Hepatocyte (in vitro differentiated cells): Measurements from ENCODE around the gene LOXHD1. TPM values are rescaled to one million over a fixed set of nuclear protein-coding genes. Genes with fewer than 3 reads are reported as not detected.

Experiments
- DNase-seq: peaks from one replicate; pipeline ENCODE4 v3.0.0-alpha.2; 2016; ENCODE audit warnings: low spot score
- H2AFZ ChIP-seq: fragments of 200-600 bp; sonication (generic); 2 replicates; pipeline ENCODE4 v1.6.0; 2016; ENCODE audit warnings: antibody characterized with exemption, mild to moderate bottlenecking
- H3K27ac ChIP-seq: fragments of 200-600 bp; sonication (generic); 2 replicates; pipeline ENCODE4 v1.5.1; 2016; ENCODE audit warnings: mild to moderate bottlenecking
- H3K27me3 ChIP-seq: fragments of 200-600 bp; sonication (generic); 2 replicates; pipeline ENCODE4 v1.6.1; 2016
- H3K36me3 ChIP-seq: fragments of 200-600 bp; sonication (generic); replicated peaks from 2 replicates; pipeline ENCODE4 v1.5.1; 2016; ENCODE audit warnings: low read depth; ENCODE audit not compliant: insufficient read depth
- H3K4me1 ChIP-seq: fragments of 200-600 bp; sonication (generic); 2 replicates; pipeline ENCODE4 v1.5.1; 2016; ENCODE audit warnings: mild to moderate bottlenecking, moderate library complexity; ENCODE audit not compliant: insufficient read depth
- H3K4me2 ChIP-seq: fragments of 200-600 bp; sonication (generic); 2 replicates; pipeline ENCODE4 v1.6.0; 2016
- H3K4me3 ChIP-seq: fragments of 200-600 bp; sonication (generic); 2 replicates; pipeline ENCODE4 v1.5.1; 2016; ENCODE audit warnings: mild to moderate bottlenecking
- H3K79me2 ChIP-seq: fragments of 200-600 bp; sonication (generic); 2 replicates; pipeline ENCODE4 v1.6.0; 2017; ENCODE audit warnings: mild to moderate bottlenecking
- H3K9me2 ChIP-seq: fragments of 200-600 bp; sonication (generic); replicated peaks from 2 replicates; pipeline ENCODE4 v1.6.0; 2017; ENCODE audit warnings: mild to moderate bottlenecking; ENCODE audit not compliant: insufficient read depth
- H3K9me3 ChIP-seq: fragments of 200-600 bp; sonication (generic); 2 replicates; pipeline ENCODE4 v1.5.1; 2016; ENCODE audit warnings: low read depth, mild to moderate bottlenecking
- H4K20me1 ChIP-seq: fragments of 200-600 bp; sonication (generic); 2 replicates; pipeline ENCODE4 v1.6.0; 2016; ENCODE audit warnings: mild to moderate bottlenecking; ENCODE audit not compliant: insufficient read depth, poor library complexity, severe bottlenecking
- CTCF ChIP-seq: fragments of 200-600 bp; sonication (generic); IDR thresholded peaks from 2 replicates; pipeline ENCODE4 v1.5.1; 2016; ENCODE audit warnings: antibody characterized with exemption, mild to moderate bottlenecking; ENCODE audit not compliant: poor library complexity
- EZH2 ChIP-seq: fragments of 200-600 bp; sonication (generic); IDR thresholded peaks from 2 replicates; pipeline ENCODE4 v1.6.1; 2016; ENCODE audit warnings: antibody characterized with exemption, mild to moderate bottlenecking, borderline replicate concordance
- EZH2phosphoT487 ChIP-seq: fragments of 200-600 bp; sonication (generic); IDR thresholded peaks from one replicate; pipeline ENCODE4 v1.6.1; 2018; ENCODE audit warnings: antibody characterized with exemption, mild to moderate bottlenecking, low read depth, moderate library complexity; ENCODE audit not compliant: unreplicated experiment, severe bottlenecking
- WGBS: methylation state at CpG from one replicate; pipeline ENCODE4 v1.1.6; 2016; ENCODE audit warnings: low lambda C conversion rate; ENCODE audit errors: missing lambda C conversion rate; 5-methylcytosine and 5-hydroxymethylcytosine counted together
- polyA plus RNA-seq: library from polyadenylated mRNA; unstranded; fragments of >200 nt; fragmentation: Nextera tagmentation; extraction: Ambion mirVana; gene quantifications from 2 replicates; pipeline ENCODE4 v1.2.1, GENCODE V29; 2016
- total RNA-seq: library from RNA; depleted of rRNA; stranded (reverse); fragments of >200 nt; gene quantifications from 2 replicates; pipeline ENCODE4 v1.2.3, GENCODE V29; 2014

The LOXHD1 gene
- total and polyA plus RNA-seq, 2 experiments from 2014 or later: not detected

DNA sequence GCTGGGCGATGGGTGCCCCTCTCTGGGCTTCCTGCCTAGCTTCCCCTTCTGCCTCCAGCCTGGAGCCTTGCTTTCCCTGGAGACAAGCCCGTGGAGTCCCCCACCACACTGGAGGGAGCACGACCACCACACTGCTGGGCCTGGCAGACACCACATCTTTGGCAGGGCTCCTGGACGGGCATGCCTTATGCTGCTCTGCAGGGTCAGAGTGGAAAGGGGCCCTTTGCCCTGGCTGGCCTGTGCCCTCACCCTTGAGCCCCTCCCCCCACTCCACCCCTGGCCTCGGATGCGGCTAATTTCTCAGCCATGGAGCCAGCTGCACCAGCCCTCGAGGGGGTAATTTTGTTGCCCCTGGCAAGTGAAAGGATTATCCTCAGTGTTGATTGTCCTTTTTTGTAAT, 194.5 kb downstream of the LOXHD1 start:
- H3K4me1 ChIP-seq: no peaks in the 10 kb centered on the region
- no peak overlapping the region for H2AFZ ChIP-seq
- no peaks in the 10 kb centered on the region for H3K9me3 ChIP-seq
- no peaks in the 10 kb centered on the region for H3K9me2 ChIP-seq
- no peak overlapping the region for H3K4me3 ChIP-seq
- 70% methylated on average over 7 of the region's 7 CpGs for WGBS
- no peaks in the 10 kb centered on the region for H3K36me3 ChIP-seq
- H3K27me3 ChIP-seq: peaks cover 2% of the 10 kb centered on the region
- H3K79me2 ChIP-seq: no peaks in the 10 kb centered on the region
- DNase-seq: no peak
- no peak overlapping the region for H3K4me2 ChIP-seq
- no peak overlapping the region for H3K27ac ChIP-seq
- H4K20me1 ChIP-seq: no peaks in the 10 kb centered on the region
- TF ChIP-seq EZH2: no peak
- TF ChIP-seq EZH2phosphoT487: no peak
- TF ChIP-seq CTCF: no peak

GRCh38 chr18:46461993-46462392, 195.0 kb downstream of the LOXHD1 start:
- H3K27me3 ChIP-seq: peaks cover 2% of the 10 kb centered on the region
- H3K9me2 ChIP-seq: no peaks in the 10 kb centered on the region
- H3K4me2 ChIP-seq: no peak overlapping the region
- H4K20me1 ChIP-seq: no peaks in the 10 kb centered on the region
- no peak for DNase-seq
- H2AFZ ChIP-seq: no peak overlapping the region
- no peak overlapping the region for H3K4me3 ChIP-seq
- no peaks in the 10 kb centered on the region for H3K4me1 ChIP-seq
- TF ChIP-seq CTCF: no peak
- no peak for TF ChIP-seq EZH2
- no peak for TF ChIP-seq EZH2phosphoT487
- H3K79me2 ChIP-seq: no peaks in the 10 kb centered on the region
- H3K36me3 ChIP-seq: no peaks in the 10 kb centered on the region
- no peaks in the 10 kb centered on the region for H3K9me3 ChIP-seq
- no peak overlapping the region for H3K27ac ChIP-seq
- 93% methylated on average over 6 of the region's 6 CpGs for WGBS

GRCh38 chr18:46460754-46461153, 196.3 kb downstream of the LOXHD1 start:
- H3K27me3 ChIP-seq: peaks cover 2% of the 10 kb centered on the region
- DNase-seq: no peak
- H3K79me2 ChIP-seq: no peaks in the 10 kb centered on the region
- no peaks in the 10 kb centered on the region for H3K9me3 ChIP-seq
- TF ChIP-seq EZH2 (no peak), CTCF (no peak), EZH2phosphoT487 (no peak)
- no peak overlapping the region for H3K27ac ChIP-seq
- H2AFZ ChIP-seq: no peak overlapping the region
- no peaks in the 10 kb centered on the region for H3K36me3 ChIP-seq
- no peaks in the 10 kb centered on the region for H3K9me2 ChIP-seq
- H3K4me1 ChIP-seq: no peaks in the 10 kb centered on the region
- H4K20me1 ChIP-seq: no peaks in the 10 kb centered on the region
- WGBS: 92% methylated on average over 5 of the region's 5 CpGs
- no peak overlapping the region for H3K4me3 ChIP-seq
- no peak overlapping the region for H3K4me2 ChIP-seq
